Activated CD8-positive, alpha-beta T cell treated with anti-CD3 and anti-CD28 coated beads for 36 hours (primary cell): ENCODE measurements around the gene SCT. TPM values are rescaled to one million over a fixed set of nuclear protein-coding genes. Genes with fewer than 3 reads are reported as not detected.

ENCODE experiments used
- ATAC-seq: fragments of 200-7000 bp; cut with Tn5 transposase; one replicate; pipeline ENCODE4 v1.10.0; 2021; ENCODE audit warnings: mild to moderate bottlenecking, moderate library complexity
- CTCF ChIA-PET: fragments of 350-600 bp; sonication (Branson Sonifier 250); formaldehyde crosslinking; loops from one replicate; lab custom pipeline; 2021; ENCODE audit warnings: antibody characterized with exemption; lab: Charles Lee
- POLR2A ChIA-PET: fragments of 350-600 bp; sonication (Branson Sonifier 250); formaldehyde crosslinking; loops from one replicate; lab custom pipeline; 2021; ENCODE audit warnings: antibody characterized with exemption; lab: Charles Lee
- DNase-seq: peaks from one replicate; pipeline ENCODE4 v3.0.0-alpha.2; 2020
- H3K27ac Mint-ChIP-seq: one replicate; pipeline ENCODE4 v1.8.0; 2021; ENCODE audit warnings: mild to moderate bottlenecking, mixed read lengths
- H3K27me3 Mint-ChIP-seq: one replicate; pipeline ENCODE4 v1.8.0; 2021; ENCODE audit warnings: mixed read lengths
- H3K36me3 Mint-ChIP-seq: one replicate; pipeline ENCODE4 v1.8.0; 2021; ENCODE audit warnings: low read depth, mixed read lengths
- H3K4me1 Mint-ChIP-seq: one replicate; pipeline ENCODE4 v1.8.0; 2021; ENCODE audit warnings: low read depth, mixed read lengths
- H3K4me3 Mint-ChIP-seq: one replicate; pipeline ENCODE4 v1.8.0; 2021; ENCODE audit warnings: mild to moderate bottlenecking, moderate library complexity, mixed read lengths
- H3K9me3 Mint-ChIP-seq: one replicate; pipeline ENCODE4 v1.8.0; 2021; ENCODE audit warnings: mixed read lengths
- CTCF ChIP-seq: fragments of 200-600 bp; IDR thresholded peaks from one replicate; pipeline ENCODE4 v1.8.0; 2022; ENCODE audit warnings: antibody characterized with exemption, mild to moderate bottlenecking
- intact Hi-C: fragments of 100-400 bp; cut with micrococcal nuclease; formaldehyde crosslinking; loops from one replicate; pipeline ENCODE4 v1.10.0; 2022
- total RNA-seq, 2 experiments: library from RNA; stranded (reverse); gene quantifications; one replicate each; pipeline ENCODE4 v1.2.3, GENCODE V29; 2021

SCT gene
- total RNA-seq, 2 experiments from 2014 or later: not detected

- Mint-ChIP-seq H3K9me3 (no peaks in the 10 kb centered on the region), H3K4me1 (peaks cover 11% of the 10 kb centered on the region), H3K27me3 (no peaks in the 10 kb centered on the region), H3K4me3 (no peak overlapping the region), H3K27ac (no peak overlapping the region), H3K36me3 (peaks cover 5% of the 10 kb centered on the region)
- intact Hi-C loops: no loop called here
- no peak for TF ChIP-seq CTCF
- DNase-seq (no peak), ATAC-seq (no peak)
- ChIA-PET POLR2A (interaction anchor here (1.1 to 3.2 kb wide), 5 partner anchors 12 to 114 kb away, joined by 3 to 10 read pairs (median 6); partner anchors contain the start of gene PHRF1), CTCF (interaction anchor here (1.0 kb wide), 1 partner anchor 25 kb away, joined by 3 read pairs; no protein-coding TSS in a partner anchor)
Measured at GRCh38 chr11:612961-613300, 14.1 kb downstream of the SCT start.

GRCh38 chr11:612201-612960 lies 14.6 kb downstream of the SCT start:
- peak; percentile 50 for TF ChIP-seq CTCF
- ATAC-seq: no peak
- intact Hi-C loops: no loop called here
- Mint-ChIP-seq H3K4me3 (no peak overlapping the region), H3K27ac (peak overlapping the region; percentile 21), H3K9me3 (no peaks in the 10 kb centered on the region), H3K27me3 (no peaks in the 10 kb centered on the region), H3K4me1 (peaks cover 11% of the 10 kb centered on the region), H3K36me3 (peaks cover 6% of the 10 kb centered on the region)
- POLR2A ChIA-PET: interaction anchor here (1.1 to 3.2 kb wide), 6 partner anchors 12 to 114 kb away, joined by 3 to 10 read pairs (median 5); partner anchors contain the start of gene PHRF1
- DNase-seq: peak; percentile 47
- CTCF ChIA-PET: interaction anchor here (1.0 kb wide), 1 partner anchor 25 kb away, joined by 3 read pairs; no protein-coding TSS in a partner anchor

- ATAC-seq (no peak), DNase-seq (no peak)
- Mint-ChIP-seq H3K4me1 (peaks cover 11% of the 10 kb centered on the region), H3K9me3 (no peaks in the 10 kb centered on the region), H3K4me3 (no peak overlapping the region), H3K27ac (no peak overlapping the region), H3K36me3 (peaks cover 13% of the 10 kb centered on the region), H3K27me3 (no peaks in the 10 kb centered on the region)
- ChIA-PET CTCF (interaction anchor here (1.2 kb wide), 1 partner anchor 56 kb away, joined by 4 read pairs; no protein-coding TSS in a partner anchor), POLR2A (interaction anchor here (0.6 to 1.9 kb wide), 5 partner anchors 19 to 363 kb away, joined by 3 to 10 read pairs (median 3); no protein-coding TSS in a partner anchor)
- intact Hi-C loops: no loop called here
- TF ChIP-seq CTCF: no peak
Measured at GRCh38 chr11:611001-611996, 15.7 kb downstream of the SCT start.

GRCh38 chr11:610146-610801 lies 16.7 kb downstream of the SCT start:
- Mint-ChIP-seq H3K4me3 (no peak overlapping the region), H3K27ac (no peak overlapping the region), H3K36me3 (peaks cover 13% of the 10 kb centered on the region), H3K27me3 (no peaks in the 10 kb centered on the region), H3K4me1 (peaks cover 9% of the 10 kb centered on the region), H3K9me3 (no peaks in the 10 kb centered on the region)
- ATAC-seq (no peak), DNase-seq (no peak)
- ChIA-PET POLR2A (interaction anchor here (0.6 kb wide), 2 partner anchors 45 to 59 kb away, joined by 3 to 4 read pairs; no protein-coding TSS in a partner anchor), CTCF (interaction anchor here (1.2 kb wide), 1 partner anchor 55 kb away, joined by 4 read pairs; no protein-coding TSS in a partner anchor)
- no peak for TF ChIP-seq CTCF
- intact Hi-C loops: no loop called here
